Endothelial cell (in vitro differentiated cells): ENCODE results near the gene SEMA3B. TPM values are rescaled to one million over a fixed set of nuclear protein-coding genes. Genes with fewer than 3 reads are reported as not detected.

Source experiments
- DNase-seq: peaks from one replicate; pipeline ENCODE4 v3.0.0; 2021; ENCODE audit warnings: low spot score
- H3K27ac Mint-ChIP-seq: one replicate; pipeline ENCODE4 v1.8.0; 2021; ENCODE audit warnings: mixed read lengths, inconsistent platforms; ENCODE audit not compliant: unreplicated experiment
- H3K27me3 Mint-ChIP-seq: one replicate; pipeline ENCODE4 v1.8.0; 2021; ENCODE audit warnings: mild to moderate bottlenecking, moderate library complexity, mixed read lengths, inconsistent platforms; ENCODE audit not compliant: unreplicated experiment
- H3K36me3 Mint-ChIP-seq: one replicate; pipeline ENCODE4 v1.8.0; 2021; ENCODE audit warnings: mild to moderate bottlenecking, low read depth, mixed read lengths, inconsistent platforms; ENCODE audit not compliant: unreplicated experiment
- H3K4me1 Mint-ChIP-seq: one replicate; pipeline ENCODE4 v1.8.0; 2021; ENCODE audit warnings: mild to moderate bottlenecking, mixed read lengths, inconsistent platforms; ENCODE audit not compliant: unreplicated experiment
- H3K4me3 Mint-ChIP-seq: one replicate; pipeline ENCODE4 v1.8.0; 2021; ENCODE audit warnings: mild to moderate bottlenecking, mixed read lengths, inconsistent platforms; ENCODE audit not compliant: unreplicated experiment
- H3K9me3 Mint-ChIP-seq: one replicate; pipeline ENCODE4 v1.8.0; 2021; ENCODE audit warnings: mixed read lengths, inconsistent platforms; ENCODE audit not compliant: unreplicated experiment
- total RNA-seq: library from RNA; stranded (reverse); fragmentation: NEBNext Ultra II Directional; extraction: Animal tissue kit (Norgen Biotek cat#: 25700); gene quantifications from one replicate; pipeline ENCODE4 v1.2.1, GENCODE V29; 2021; ENCODE audit not compliant: unreplicated experiment
- TF ChIP-seq, protein P1 (sequence below): fragments of 200-600 bp; sonication (generic); IDR thresholded peaks from one replicate; pipeline ENCODE4 v1.5.0; 2021; ENCODE audit warnings: antibody characterized with exemption; ENCODE audit not compliant: unreplicated experiment

Gene SEMA3B
- total RNA-seq, 1 donor from 2014 or later = 1.7 TPM

DNA sequence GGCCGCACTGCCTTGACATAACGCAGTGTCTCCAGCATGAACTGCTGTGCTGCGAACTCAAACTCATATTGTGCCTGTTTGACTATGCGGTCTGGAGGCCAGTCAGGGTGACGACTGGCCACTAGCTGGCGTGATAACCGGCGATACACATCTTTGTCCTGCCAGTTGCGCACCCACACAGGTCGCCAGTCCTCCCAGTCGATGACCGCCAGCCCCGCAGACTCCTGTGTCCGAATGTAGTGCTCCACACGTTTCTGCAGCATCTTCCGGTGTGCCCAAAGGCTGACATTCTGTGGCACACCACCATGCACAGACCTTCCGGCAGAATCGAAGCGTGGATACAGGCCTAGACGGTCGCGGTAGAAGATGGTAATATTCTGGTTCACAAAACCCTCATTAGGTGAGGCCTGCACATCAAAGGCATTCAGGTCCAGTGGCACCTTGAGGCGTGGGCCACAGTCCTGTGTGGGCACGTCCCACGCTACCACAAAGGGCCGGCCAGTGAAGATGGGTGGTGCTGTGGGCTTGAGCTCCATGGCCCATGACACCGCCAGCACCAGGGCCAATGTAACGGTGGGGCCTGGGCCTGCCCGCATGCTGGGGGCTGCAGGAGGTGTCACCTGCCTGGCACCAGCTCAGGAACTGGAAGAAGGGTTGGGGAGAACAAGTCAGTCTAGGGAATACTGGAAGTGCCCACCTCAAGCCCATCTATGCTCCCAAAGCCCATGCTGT lies 51.1 kb downstream of the SEMA3B start:
- TF ChIP-seq, protein P1, sequence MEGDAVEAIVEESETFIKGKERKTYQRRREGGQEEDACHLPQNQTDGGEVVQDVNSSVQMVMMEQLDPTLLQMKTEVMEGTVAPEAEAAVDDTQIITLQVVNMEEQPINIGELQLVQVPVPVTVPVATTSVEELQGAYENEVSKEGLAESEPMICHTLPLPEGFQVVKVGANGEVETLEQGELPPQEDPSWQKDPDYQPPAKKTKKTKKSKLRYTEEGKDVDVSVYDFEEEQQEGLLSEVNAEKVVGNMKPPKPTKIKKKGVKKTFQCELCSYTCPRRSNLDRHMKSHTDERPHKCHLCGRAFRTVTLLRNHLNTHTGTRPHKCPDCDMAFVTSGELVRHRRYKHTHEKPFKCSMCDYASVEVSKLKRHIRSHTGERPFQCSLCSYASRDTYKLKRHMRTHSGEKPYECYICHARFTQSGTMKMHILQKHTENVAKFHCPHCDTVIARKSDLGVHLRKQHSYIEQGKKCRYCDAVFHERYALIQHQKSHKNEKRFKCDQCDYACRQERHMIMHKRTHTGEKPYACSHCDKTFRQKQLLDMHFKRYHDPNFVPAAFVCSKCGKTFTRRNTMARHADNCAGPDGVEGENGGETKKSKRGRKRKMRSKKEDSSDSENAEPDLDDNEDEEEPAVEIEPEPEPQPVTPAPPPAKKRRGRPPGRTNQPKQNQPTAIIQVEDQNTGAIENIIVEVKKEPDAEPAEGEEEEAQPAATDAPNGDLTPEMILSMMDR = no peak
- H3K36me3 Mint-ChIP-seq = peaks cover 41% of the 10 kb centered on the region
- H3K4me3 Mint-ChIP-seq = peak overlapping the region; percentile 96
- H3K27me3 Mint-ChIP-seq = peaks cover 26% of the 10 kb centered on the region
- H3K27ac Mint-ChIP-seq = peak overlapping the region; percentile 77
- peak; percentile 4 for DNase-seq
- H3K9me3 Mint-ChIP-seq = no peaks in the 10 kb centered on the region
- H3K4me1 Mint-ChIP-seq = peaks cover 55% of the 10 kb centered on the region

DNA sequence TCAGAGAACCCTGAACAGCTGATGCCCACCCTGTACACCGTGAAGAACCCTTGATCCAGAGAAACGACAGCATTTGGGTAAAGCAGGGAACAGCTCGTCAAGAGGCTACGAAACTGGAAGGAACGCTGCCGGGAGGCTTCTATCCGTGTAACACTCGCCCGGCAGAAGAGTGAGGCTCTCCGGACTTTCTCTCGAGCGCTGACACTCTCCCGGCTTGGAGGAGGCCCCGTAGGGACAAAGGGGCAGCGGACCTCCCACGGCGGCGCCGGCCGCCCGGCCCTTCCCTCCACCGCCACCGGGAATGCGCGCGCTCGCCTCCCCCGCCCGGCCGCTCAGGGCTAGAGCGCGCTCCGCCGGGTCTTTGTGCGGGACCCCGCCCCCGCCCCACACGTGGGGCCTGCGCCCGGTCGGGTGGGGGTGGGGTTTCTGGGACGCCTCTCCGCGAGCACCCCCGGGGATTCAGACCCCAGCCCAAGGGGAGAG lies 51.9 kb downstream of the SEMA3B start:
- TF ChIP-seq, protein P1 = no peak
- Mint-ChIP-seq H3K36me3 (peaks cover 36% of the 10 kb centered on the region), H3K4me3 (peak overlapping the region; percentile 96), H3K9me3 (no peaks in the 10 kb centered on the region), H3K27ac (peak overlapping the region; percentile 77), H3K27me3 (peaks cover 26% of the 10 kb centered on the region), H3K4me1 (peaks cover 52% of the 10 kb centered on the region)
- peak; percentile 65 for DNase-seq

DNA sequence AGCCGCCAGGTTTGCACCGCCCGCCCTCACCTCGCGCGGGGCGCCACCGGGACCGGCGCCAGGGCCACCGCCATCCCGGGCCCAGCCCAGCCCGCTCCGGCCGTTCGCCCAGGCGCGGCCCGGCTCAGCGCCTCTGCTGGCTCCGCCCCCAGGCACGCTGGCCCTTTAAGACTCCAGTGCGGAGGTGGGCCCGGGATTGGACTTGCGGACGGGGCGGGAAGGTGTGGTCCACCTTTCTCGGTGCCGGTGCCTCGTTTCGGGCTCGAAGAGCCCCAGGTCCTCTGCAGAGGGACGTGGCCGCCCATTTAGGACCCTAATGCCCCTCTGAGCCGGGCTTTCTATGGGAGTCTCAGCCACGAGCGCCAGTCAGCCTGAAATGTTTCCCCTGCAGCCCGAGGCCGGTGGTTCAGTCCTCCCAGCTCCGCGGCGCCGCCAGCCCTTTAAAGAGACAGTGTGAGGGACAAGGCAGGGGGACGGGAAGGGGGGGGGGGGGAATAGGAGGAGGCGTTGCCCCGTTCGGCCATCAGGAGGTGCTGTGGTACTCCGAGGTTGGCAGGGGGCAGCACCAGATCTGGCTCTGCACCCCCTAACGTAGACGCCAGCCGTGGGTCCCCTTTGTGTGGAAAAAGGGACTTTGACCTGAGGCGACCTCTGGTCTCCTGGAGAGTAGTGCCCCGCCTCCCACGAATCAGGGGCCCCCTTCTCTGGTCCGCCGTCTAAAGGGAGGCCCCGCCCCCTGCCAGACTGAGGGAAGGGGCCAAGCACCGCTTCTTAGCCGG lies 52.6 kb downstream of the SEMA3B start:
- peak overlapping the region; percentile 92 for H3K4me3 Mint-ChIP-seq
- peaks cover 35% of the 10 kb centered on the region for H3K36me3 Mint-ChIP-seq
- TF ChIP-seq, protein P1 = peak; percentile 48
- H3K27ac Mint-ChIP-seq = peak overlapping the region; percentile 48
- H3K4me1 Mint-ChIP-seq = peaks cover 51% of the 10 kb centered on the region
- no peaks in the 10 kb centered on the region for H3K9me3 Mint-ChIP-seq
- DNase-seq = peak; percentile 84
- H3K27me3 Mint-ChIP-seq = peaks cover 26% of the 10 kb centered on the region

DNA sequence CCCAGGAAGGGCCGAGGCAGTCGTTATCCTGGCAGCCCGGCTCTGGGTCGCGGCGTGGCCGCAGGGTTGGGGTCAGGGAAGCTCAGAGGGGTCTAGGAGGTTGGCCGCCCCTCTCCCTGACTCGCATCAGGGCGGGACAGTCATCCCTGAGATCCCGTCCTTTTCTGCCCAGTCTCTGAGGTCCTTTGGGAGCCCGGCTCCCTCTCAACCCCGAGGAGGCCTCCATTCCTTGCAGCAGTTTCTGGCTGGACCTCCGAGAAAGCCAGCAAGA lies 53.1 kb downstream of the SEMA3B start:
- DNase-seq = no peak
- Mint-ChIP-seq H3K36me3 (peaks cover 30% of the 10 kb centered on the region), H3K4me3 (peak overlapping the region; percentile 92), H3K4me1 (peaks cover 53% of the 10 kb centered on the region), H3K9me3 (no peaks in the 10 kb centered on the region), H3K27ac (peak overlapping the region; percentile 97), H3K27me3 (peaks cover 25% of the 10 kb centered on the region)
- TF ChIP-seq, protein P1 = peak; percentile 13
